IPS-20b (cell line): ENCODE results near the gene KIAA1755.

ENCODE experiments used
- H3K27ac ChIP-seq: one replicate; pipeline ENCODE4 v1.5.1; 2013; ENCODE audit warnings: low read length
- H3K27me3 ChIP-seq: 2 replicates; pipeline ENCODE4 v1.6.1; 2013; ENCODE audit warnings: mild to moderate bottlenecking, low read length, inconsistent platforms; ENCODE audit not compliant: insufficient read depth
- H3K36me3 ChIP-seq: 2 replicates; pipeline ENCODE4 v1.6.1; 2013; ENCODE audit warnings: low read depth, mild to moderate bottlenecking, inconsistent platforms, low read length, moderate library complexity; ENCODE audit not compliant: insufficient read depth
- H3K4me1 ChIP-seq: 2 replicates; pipeline ENCODE4 v1.6.1; 2013; ENCODE audit warnings: mild to moderate bottlenecking, control low read depth, inconsistent platforms, low read length, moderate library complexity; ENCODE audit not compliant: insufficient read depth
- H3K4me3 ChIP-seq: 2 replicates; pipeline ENCODE4 v1.5.1; 2013; ENCODE audit warnings: mild to moderate bottlenecking, low read length, inconsistent platforms
- H3K9ac ChIP-seq: 2 replicates; pipeline ENCODE4 v1.6.1; 2013; ENCODE audit warnings: low read depth, mild to moderate bottlenecking, inconsistent platforms, low read length, moderate library complexity
- H3K9me3 ChIP-seq: 2 replicates; pipeline ENCODE4 v1.6.1; 2013; ENCODE audit warnings: mild to moderate bottlenecking, low read depth, low read length, inconsistent platforms; ENCODE audit not compliant: insufficient read depth

KIAA1755 gene

GRCh38 chr20:38247166-38247509 lies 13.4 kb downstream of the KIAA1755 start:
- H3K27me3 ChIP-seq, result no peaks in the 10 kb centered on the region
- no peak overlapping the region for H3K9ac ChIP-seq
- no peak overlapping the region for H3K4me3 ChIP-seq
- H3K9me3 ChIP-seq, result peaks cover 18% of the 10 kb centered on the region
- no peak overlapping the region for H3K27ac ChIP-seq
- H3K4me1 ChIP-seq, result 0 out of 2 replicates have a peak, but pooled peaks cover under 1% of the 10 kb centered on the region
- no peaks in the 10 kb centered on the region for H3K36me3 ChIP-seq

- H3K27me3 ChIP-seq, result no peaks in the 10 kb centered on the region
- peaks cover 24% of the 10 kb centered on the region for H3K9me3 ChIP-seq
- H3K9ac ChIP-seq, result no peak overlapping the region
- H3K4me1 ChIP-seq, result no peaks in the 10 kb centered on the region
- no peak overlapping the region for H3K27ac ChIP-seq
- H3K4me3 ChIP-seq, result no peak overlapping the region
- H3K36me3 ChIP-seq, result no peaks in the 10 kb centered on the region
These were observed 14.0 kb downstream of the KIAA1755 start for GRCh38 chr20:38246357-38247165.

GRCh38 chr20:38245753-38246152 lies 14.8 kb downstream of the KIAA1755 start:
- H3K36me3 ChIP-seq, result no peaks in the 10 kb centered on the region
- no peaks in the 10 kb centered on the region for H3K4me1 ChIP-seq
- H3K27ac ChIP-seq, result no peak overlapping the region
- H3K27me3 ChIP-seq, result no peaks in the 10 kb centered on the region
- H3K4me3 ChIP-seq, result no peak overlapping the region
- peaks cover 32% of the 10 kb centered on the region for H3K9me3 ChIP-seq
- H3K9ac ChIP-seq, result no peak overlapping the region

- H3K27me3 ChIP-seq, result no peaks in the 10 kb centered on the region; the same call in 1 of the 2 replicates
- no peak overlapping the region for H3K27ac ChIP-seq
- H3K4me3 ChIP-seq, result no peak overlapping the region
- no peaks in the 10 kb centered on the region for H3K4me1 ChIP-seq
- peaks cover 32% of the 10 kb centered on the region for H3K9me3 ChIP-seq
- H3K9ac ChIP-seq, result no peak overlapping the region
- H3K36me3 ChIP-seq, result no peaks in the 10 kb centered on the region
These were observed 16.9 kb downstream of the KIAA1755 start for GRCh38 chr20:38243709-38244020.

GRCh38 chr20:38242848-38243708 lies 17.5 kb downstream of the KIAA1755 start:
- no peak overlapping the region for H3K4me3 ChIP-seq
- no peaks in the 10 kb centered on the region for H3K36me3 ChIP-seq
- no peak overlapping the region for H3K27ac ChIP-seq
- H3K4me1 ChIP-seq, result no peaks in the 10 kb centered on the region
- H3K9me3 ChIP-seq, result peaks cover 32% of the 10 kb centered on the region
- H3K9ac ChIP-seq, result no peak overlapping the region
- H3K27me3 ChIP-seq, result no peaks in the 10 kb centered on the region; the same call in 1 of the 2 replicates

GRCh38 chr20:38241201-38241600 lies 19.3 kb downstream of the KIAA1755 start:
- Histone ChIP-seq H3K9me3 (peaks cover 32% of the 10 kb centered on the region), H3K9ac (no peak overlapping the region), H3K27me3 (peaks cover 4% of the 10 kb centered on the region; the same call in 1 of the 2 replicates), H3K27ac (no peak overlapping the region), H3K4me1 (no peaks in the 10 kb centered on the region), H3K4me3 (no peak overlapping the region), H3K36me3 (no peaks in the 10 kb centered on the region)

- no peaks in the 10 kb centered on the region for H3K4me1 ChIP-seq
- H3K9me3 ChIP-seq, result peaks cover 32% of the 10 kb centered on the region
- H3K36me3 ChIP-seq, result no peaks in the 10 kb centered on the region
- no peak overlapping the region for H3K4me3 ChIP-seq
- no peak overlapping the region for H3K9ac ChIP-seq
- H3K27ac ChIP-seq, result no peak overlapping the region
- peaks cover 4% of the 10 kb centered on the region; the same call in 1 of the 2 replicates for H3K27me3 ChIP-seq
These were observed 21.1 kb downstream of the KIAA1755 start for GRCh38 chr20:38239441-38239840.

- Histone ChIP-seq H3K27ac (no peak overlapping the region), H3K27me3 (peaks cover 4% of the 10 kb centered on the region; the same call in 1 of the 2 replicates), H3K4me1 (no peaks in the 10 kb centered on the region), H3K9ac (no peak overlapping the region), H3K4me3 (no peak overlapping the region), H3K36me3 (no peaks in the 10 kb centered on the region), H3K9me3 (peaks cover 29% of the 10 kb centered on the region)
These were observed 21.7 kb downstream of the KIAA1755 start for GRCh38 chr20:38238829-38239228.

- Histone ChIP-seq H3K27ac (no peak overlapping the region), H3K9ac (no peak overlapping the region), H3K4me1 (no peaks in the 10 kb centered on the region), H3K36me3 (no peaks in the 10 kb centered on the region), H3K27me3 (peaks cover 4% of the 10 kb centered on the region; the same call in 1 of the 2 replicates), H3K9me3 (peaks cover 16% of the 10 kb centered on the region), H3K4me3 (no peak overlapping the region)
These were observed 23.2 kb downstream of the KIAA1755 start for GRCh38 chr20:38237381-38237780.

- no peak overlapping the region for H3K4me3 ChIP-seq
- H3K4me1 ChIP-seq, result no peaks in the 10 kb centered on the region
- no peaks in the 10 kb centered on the region for H3K9me3 ChIP-seq
- no peak overlapping the region for H3K9ac ChIP-seq
- H3K27ac ChIP-seq, result no peak overlapping the region
- no peaks in the 10 kb centered on the region for H3K36me3 ChIP-seq
- 0 out of 2 replicates have a peak, but pooled peaks cover under 1% of the 10 kb centered on the region for H3K27me3 ChIP-seq
These were observed 28.9 kb downstream of the KIAA1755 start for GRCh38 chr20:38231531-38232121.

- Histone ChIP-seq H3K9ac (no peak overlapping the region), H3K27ac (no peak overlapping the region)
These were observed 29.5 kb downstream of the KIAA1755 start for GRCh38 chr20:38230957-38231526.

More at GRCh38 chr20:38230957-38231526, 29.5 kb downstream of the KIAA1755 start:
- no peaks in the 10 kb centered on the region for H3K9me3 ChIP-seq
- no peak overlapping the region for H3K4me3 ChIP-seq
- H3K36me3 ChIP-seq, result no peaks in the 10 kb centered on the region
- H3K4me1 ChIP-seq, result no peaks in the 10 kb centered on the region
- no peaks in the 10 kb centered on the region for H3K27me3 ChIP-seq
